ENCODE results near the gene XAGE5.
"Not testable (repeated sequence)": the region's sequence is repeated elsewhere in the genome, so short reads cannot be mapped to it uniquely, and the experiment has no call there.

GRCh38 chrX:52843619-52844018 is 32.5 kb downstream of the XAGE5 start:
- not testable (repeated sequence) for TF ChIP-seq CTCF (conservative IDR thresholded peaks at IDR 0.05; ENCODE audit: low read length); EZH2phosphoT487 (IDR thresholded peaks at IDR 0.05; ENCODE audit: borderline replicate concordance, low read depth, low read length)
